HG03060 (cell line): ENCODE data around the gene ANKRD13D.
A peak's percentile ranks its signal among the peaks of the same experiment; 100 is the strongest.
"Not testable (repeated sequence)": the region's sequence is repeated elsewhere in the genome, so short reads cannot be mapped to it uniquely, and the experiment has no call there.

Experiments
- ATAC-seq: cut with Tn5 transposase; IDR thresholded peaks from one replicate; pipeline ENCODE4 v1.9.1; 2021; ENCODE audit warnings: low read depth, moderate number of reproducible peaks; ENCODE audit not compliant: unreplicated experiment

Gene ANKRD13D

DNA sequence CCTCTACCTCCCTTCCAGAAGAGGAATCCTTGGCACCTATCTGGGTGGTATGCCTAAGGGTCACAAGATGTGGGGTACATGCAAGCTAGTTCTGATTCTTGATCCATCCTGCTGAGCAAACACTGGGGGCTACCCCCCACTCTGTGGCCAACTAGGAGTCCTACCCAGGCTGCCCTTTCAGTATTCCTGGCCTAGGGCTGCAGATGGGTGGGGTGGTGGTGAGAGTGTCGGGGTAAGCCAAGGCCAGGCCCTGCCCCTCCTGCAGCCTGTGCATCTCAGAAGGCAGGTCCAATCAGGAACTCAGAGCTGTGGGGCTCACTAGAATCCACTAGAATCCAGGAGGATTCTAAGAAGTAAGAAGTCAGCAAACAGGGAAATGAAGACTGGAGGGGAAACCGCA is 25.1 kb downstream of the ANKRD13D start:
- no peak for ATAC-seq

DNA sequence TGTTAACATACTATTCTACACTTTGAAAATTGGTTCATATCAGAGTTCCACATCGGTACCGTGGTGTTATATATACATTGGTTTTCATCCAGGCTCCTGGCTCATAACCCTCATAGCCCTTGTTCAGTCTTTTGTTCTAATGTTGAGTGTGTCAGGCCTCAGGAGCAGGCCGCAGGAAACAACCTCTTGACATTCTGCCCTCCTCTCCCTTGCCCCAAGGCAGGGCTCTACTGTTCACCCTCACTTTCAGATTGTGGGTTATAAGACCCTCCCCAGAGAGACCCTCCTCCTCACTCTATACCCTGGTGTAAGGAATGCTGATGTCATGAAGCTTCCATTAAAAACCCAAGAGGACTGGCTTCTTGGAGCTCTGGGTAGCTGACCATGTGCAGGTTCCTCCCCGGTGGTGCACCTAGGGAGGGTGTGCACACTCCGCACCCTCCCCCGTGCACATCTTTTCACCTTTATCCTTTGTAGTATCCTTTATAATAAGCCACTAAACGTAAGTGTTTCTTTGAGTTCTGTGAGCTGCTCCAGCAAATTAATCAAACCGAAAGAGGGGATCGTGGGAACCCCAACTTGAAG is 26.3 kb downstream of the ANKRD13D start:
- no peak for ATAC-seq

GRCh38 chr11:67316882-67317204 is 27.7 kb downstream of the ANKRD13D start:
- ATAC-seq, result no peak

- peak; percentile 79 for ATAC-seq
Observed at GRCh38 chr11:67317205-67317887, 28.2 kb downstream of the ANKRD13D start.

GRCh38 chr11:67317888-67318555 is 28.9 kb downstream of the ANKRD13D start:
- ATAC-seq, result peak; percentile 6

DNA sequence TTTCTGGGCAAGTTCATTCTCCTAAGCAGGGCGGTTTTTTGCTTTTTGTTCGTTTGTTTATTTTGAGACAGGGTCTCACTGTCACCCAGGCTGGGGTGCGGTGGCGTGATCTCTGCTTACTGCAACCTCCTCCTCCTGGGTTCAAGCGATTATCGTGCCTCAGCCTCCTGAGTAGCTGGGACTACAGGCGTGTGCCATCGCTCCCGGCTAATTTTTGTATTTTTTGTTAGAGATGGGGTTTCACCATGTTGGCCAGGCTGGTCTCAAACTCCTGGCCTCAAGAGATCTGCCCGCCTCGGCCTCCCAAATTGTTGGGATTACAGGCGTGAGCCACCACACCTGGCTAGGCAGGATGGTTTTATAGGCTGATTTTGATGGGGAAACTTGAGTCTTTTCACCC is 29.8 kb downstream of the ANKRD13D start:
- not testable (repeated sequence) for ATAC-seq

- no peak for ATAC-seq
Observed at GRCh38 chr11:67320011-67320410, 30.9 kb downstream of the ANKRD13D start.

DNA sequence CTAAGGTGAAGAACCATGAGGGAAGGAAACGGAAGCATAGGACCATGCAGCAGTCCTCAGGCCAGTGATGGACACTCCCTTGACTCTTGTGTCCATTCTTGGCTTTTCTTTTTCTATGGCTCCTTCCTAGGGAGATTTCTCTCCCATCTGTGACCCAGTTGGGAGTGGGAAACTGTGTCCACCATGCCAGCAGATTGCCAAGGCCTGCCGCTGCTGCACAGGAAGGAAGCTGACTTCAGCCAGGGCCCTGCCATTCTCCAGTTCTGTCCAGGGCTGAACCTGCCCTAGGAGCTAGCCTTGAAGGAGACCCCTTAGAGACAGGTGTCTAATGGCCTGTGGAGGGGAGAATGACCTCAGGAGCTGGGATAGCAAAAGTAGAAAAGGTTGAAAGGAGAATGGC is 31.6 kb downstream of the ANKRD13D start:
- no peak for ATAC-seq

DNA sequence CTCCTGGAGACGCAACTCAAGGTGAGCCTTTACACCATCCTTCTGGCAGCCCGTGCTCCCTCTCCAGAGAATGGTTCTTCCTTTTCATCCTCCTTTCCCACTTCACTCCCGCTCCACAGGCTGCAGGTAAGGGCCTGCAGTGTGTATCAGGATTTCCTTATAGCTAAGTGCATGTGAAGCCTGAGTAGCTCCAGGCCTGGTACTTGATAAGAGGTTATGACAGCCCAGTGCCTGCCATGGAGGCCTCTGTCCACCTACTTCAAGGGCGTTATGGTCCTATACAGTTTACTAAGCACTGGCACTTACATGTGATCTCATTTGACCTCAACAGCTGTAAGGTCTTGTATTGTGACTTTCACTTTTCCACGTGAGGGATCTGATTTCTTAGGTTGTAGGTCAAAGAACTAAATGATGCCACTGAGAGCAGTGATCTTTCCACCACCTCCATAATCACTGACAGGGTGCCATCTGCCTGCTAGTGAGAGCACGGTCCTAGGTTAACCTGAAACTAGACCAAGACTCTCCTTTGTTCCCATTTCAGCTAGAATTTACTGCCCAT is 32.3 kb downstream of the ANKRD13D start:
- ATAC-seq, result no peak

DNA sequence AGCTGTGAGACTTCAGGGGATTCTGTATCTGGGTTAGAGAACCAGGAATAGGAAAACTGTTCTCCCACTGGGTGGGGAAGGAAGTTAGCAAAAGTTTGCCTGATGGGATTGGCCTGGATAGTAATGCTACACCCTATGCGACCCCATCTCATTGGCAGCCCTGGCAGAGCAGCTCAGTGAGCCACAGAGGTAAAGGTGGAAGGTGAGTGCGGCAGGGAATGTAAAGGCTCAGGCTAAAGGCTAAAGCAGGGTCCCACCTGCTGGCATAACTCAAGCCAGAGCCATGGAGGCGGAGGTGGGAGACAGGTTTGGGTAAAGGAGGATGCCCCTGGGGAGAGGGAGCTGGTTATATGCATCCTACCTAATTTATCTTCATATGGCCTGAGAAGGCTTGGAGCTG is 32.9 kb downstream of the ANKRD13D start:
- ATAC-seq, result no peak

GRCh38 chr11:67323526-67323925 is 34.4 kb downstream of the ANKRD13D start:
- ATAC-seq, result no peak

DNA sequence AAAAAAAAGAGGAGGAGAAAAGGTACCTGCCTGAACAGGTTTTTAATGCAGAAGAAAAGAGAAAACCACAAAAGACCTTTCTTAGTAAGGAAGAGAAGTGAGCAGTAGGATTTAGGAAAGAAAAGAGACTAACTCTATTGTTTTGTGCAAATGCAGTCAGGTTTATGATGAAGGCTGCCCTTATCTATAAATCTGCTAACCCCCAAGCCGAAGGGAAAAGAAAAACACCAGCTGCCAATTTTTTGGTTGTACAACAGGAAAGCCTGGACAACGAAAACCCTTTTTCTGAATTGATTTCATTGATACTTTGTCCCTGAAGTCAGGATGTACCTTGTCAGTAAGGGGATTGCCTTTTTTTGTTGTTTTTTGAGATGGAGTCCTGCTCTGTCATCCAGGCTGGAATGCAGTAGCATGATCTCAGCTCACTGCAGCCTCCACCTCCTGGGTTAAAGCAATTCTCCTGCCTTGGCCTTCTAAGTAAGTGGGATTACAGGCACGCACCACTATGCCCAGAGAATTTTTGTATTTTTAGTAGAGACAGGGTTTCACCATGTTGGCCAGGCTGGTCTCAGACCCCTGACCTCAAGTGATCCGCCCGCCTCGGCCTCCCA is 43.1 kb downstream of the ANKRD13D start:
- no peak for ATAC-seq

DNA sequence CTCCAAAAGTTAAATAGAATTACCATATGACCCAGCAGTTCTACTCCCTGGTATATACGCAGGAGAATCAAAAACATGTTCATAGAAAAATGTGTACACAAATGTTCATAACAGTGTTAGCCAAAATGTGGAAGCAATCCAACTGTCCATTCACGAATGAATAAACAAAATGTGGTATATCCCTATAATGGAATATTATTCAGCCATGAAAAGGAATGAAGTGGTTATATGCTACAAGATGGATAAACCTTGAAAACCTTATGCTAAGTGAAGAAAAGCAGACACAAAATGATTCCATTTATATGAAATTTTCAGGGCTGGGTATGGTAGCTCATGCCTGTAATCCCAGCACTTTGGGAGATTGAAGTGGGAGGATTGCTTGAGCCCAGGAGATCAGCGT is 48.2 kb downstream of the ANKRD13D start:
- no peak for ATAC-seq

DNA sequence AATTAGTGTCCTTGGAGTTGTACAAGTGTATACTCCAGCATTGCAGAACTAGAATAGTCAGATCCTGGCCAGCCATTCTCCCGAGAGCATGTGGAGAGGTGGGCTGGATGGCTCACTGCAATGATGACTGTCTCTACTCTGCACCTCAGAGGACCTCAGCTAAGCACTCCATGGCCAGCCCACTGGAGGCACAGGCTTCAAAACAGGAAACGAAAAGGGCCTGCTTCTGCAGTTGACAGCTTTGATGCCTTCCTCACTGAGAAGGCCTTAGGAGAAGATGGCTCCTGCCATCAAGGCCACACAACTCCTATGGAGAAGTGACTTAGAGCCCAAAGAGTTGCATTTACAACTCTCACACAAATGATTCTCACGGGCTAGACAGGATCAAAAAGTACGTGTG is 55.2 kb downstream of the ANKRD13D start:
- ATAC-seq, result no peak

- no peak for ATAC-seq
Observed at GRCh38 chr11:67345247-67345919, 56.3 kb downstream of the ANKRD13D start.

- ATAC-seq, result no peak
Observed at GRCh38 chr11:67345920-67346819, 57.1 kb downstream of the ANKRD13D start.

DNA sequence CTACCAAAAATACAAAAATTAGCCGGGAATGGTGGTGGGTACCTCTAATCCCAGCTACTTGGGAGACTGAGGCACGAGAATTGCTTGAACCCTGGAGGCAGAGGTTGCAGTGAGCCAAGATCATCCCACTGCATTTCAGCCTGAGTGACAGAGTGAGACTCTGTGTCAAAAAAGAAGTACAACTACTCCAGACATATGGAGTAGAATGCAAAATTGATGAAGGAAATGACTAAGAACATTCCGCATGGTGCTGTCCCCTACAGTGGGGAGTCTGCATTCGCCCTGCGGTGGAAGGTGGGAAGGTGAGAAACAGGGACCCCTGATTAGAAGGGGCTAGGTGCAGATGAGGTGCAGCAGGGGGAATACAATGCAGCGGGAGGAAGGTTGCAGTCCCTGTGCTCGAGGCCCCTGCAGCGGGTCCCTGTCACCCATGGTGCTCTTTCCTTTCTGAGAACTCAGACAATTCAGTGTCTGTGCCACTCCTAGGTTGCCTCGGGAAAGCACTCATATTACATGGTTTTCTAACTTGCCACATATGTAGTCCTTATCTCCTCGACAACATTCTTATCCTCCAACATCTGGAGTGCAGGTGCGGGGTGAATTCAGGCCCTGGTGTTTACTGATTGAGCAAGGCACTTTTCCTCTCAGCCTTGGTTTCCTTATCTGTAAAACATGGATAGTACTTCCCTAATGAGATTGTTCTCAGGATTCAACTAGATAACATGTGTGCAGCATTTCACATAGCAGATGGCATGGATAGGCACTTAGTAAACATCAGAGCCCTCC is 59.1 kb downstream of the ANKRD13D start:
- ATAC-seq, result no peak

DNA sequence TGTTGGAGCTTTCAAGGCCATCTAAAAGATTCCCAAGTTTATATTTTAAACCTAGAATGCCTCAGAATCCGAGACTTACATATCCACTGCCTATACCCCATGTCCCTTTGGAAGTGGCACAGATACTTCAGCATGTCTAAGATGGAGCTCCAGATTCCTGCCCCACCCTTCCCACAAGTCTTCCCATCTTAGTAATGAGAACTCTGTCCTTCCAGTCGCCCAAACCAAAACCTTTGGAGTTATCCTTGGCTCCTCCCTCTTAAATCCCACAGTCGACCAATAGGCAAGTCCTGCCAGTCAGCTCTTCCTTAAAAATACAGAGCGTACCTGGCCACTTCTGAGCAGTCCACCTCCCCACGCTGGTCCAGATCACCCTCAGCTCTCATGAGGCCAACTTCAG is 59.9 kb downstream of the ANKRD13D start:
- ATAC-seq, result no peak

- no peak for ATAC-seq
Observed at GRCh38 chr11:67349457-67349856, 60.4 kb downstream of the ANKRD13D start.
